ENCODE data around the gene OLIG3.

DNA sequence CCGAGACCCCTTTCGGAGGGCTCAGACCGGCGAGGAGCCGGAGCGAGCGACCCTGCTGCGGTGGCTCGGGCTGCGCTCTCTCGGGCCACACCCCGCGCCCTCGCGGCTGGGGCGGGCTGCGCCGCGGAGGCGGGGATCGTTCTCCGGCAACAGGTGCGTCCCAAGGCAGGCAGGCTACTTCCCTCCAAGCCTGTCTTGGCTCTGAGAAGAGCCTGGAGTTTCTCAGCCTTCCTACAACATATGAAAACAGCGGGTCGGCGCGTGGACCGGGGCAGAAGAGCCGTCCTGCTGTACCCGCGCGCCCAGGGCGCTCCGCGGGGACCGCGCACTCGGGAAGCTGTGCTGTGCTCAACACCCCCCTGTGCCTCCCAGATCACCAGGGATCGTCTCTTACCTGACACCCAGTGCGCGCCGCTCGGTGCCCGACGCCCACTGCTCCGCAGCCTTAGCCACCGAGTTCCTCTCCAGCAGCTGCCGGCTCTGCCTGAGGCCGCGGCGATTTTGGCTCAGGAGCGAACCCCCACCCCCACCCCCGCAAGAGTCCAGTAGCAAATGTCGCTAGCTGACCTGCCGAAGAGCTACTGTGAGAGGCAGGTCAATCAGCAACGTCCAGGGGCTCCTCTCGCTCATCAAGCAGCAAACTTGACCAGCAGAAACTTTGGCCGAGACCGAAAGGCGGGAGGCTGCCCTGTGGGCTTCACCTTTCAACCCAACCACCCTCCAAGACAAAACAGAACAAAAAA is 3.7 kb upstream of the OLIG3 start:
- TF ChIP-seq POLR2A (IDR thresholded peaks at IDR 0.05) (no peak), CTCF (IDR thresholded peaks at IDR 0.05) (no peak), EP300 (IDR thresholded peaks at IDR 0.05) (no peak), POLR2AphosphoS5 (IDR thresholded peaks at IDR 0.05) (no peak)
